HL-60/S4 (cell line): ENCODE results near the gene PTPRN2.
"Not testable (repeated sequence)": the region's sequence is repeated elsewhere in the genome, so short reads cannot be mapped to it uniquely, and the experiment has no call there.

Experiments used
- in situ Hi-C: fragments of 300-500 bp; cut with MboI; formaldehyde crosslinking; loops from 2 replicates; pipeline ENCODE4 v1.14.3; 2022; ENCODE audit warnings: low sequenced_read_pairs

The PTPRN2 gene

DNA sequence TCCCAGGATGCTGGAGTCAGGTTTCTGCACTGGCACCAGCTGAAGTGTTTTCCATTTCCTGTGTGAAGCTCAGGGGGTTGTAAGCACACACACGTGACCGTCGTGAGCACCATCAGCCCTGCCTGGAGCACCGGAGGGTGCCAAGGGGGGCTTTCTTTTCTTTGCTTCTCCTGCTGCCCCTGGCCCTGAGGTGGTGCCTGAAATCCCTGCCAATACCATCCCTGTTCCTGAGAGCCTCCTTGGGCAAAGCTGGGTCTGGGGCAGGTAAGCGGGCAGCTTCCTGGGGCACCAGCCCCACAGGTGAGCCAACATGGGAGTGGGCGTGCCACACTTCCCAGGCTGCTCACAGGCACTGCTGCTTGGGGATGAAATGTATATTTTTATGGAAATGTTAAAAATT lies 657.2 kb downstream of the PTPRN2 start:
- in situ Hi-C loops = no loop called here

DNA sequence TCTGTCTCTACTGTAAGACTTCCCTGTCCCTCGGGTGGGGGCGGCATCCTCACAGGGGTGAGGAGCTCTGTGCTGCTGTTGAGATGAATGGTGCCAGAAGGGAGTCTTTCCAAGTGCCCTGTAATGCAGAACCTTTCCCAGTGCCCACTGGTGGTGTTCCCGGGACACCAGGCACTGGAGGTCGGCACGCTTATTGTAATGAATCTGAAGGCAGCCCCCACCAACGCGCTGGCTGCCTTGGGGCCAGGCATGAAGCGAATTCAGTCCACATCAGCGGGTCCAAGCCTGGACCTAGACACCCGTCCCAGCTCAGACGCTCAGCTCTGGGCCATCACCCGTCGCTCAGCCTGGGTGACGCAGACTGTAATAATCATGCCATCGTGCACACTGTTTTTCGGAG lies 658.0 kb downstream of the PTPRN2 start:
- in situ Hi-C loops = no loop called here

DNA sequence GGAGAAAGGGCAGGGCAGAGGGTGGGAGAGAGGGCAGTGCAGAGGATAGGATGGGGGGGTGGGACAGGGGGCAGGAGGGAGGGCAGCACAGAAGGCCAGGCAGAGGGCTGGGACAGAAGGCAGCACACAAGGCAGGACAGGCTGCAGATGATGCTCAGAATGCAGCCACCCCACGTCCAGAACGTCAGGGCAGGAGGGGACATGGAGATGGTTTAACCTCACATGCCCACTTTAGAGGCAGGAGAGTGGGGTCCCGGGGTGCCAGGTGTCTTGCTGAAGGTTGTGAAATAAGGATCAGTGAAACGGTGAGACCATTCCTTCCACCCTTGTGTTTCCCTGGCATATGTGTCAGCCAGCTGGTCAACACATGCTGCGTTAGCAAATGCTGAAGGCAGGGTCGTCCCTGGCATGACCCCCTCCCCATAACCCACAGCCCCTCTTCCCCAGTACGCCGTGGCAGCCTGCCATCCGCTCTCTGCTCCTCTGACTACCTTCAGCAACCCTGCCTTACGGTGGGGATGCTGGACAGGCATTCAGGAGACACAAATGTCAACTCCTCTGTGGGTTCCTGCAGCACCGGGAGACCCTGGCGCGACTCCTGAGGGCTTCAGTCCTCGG lies 658.7 kb downstream of the PTPRN2 start:
- in situ Hi-C loops = no loop called here

DNA sequence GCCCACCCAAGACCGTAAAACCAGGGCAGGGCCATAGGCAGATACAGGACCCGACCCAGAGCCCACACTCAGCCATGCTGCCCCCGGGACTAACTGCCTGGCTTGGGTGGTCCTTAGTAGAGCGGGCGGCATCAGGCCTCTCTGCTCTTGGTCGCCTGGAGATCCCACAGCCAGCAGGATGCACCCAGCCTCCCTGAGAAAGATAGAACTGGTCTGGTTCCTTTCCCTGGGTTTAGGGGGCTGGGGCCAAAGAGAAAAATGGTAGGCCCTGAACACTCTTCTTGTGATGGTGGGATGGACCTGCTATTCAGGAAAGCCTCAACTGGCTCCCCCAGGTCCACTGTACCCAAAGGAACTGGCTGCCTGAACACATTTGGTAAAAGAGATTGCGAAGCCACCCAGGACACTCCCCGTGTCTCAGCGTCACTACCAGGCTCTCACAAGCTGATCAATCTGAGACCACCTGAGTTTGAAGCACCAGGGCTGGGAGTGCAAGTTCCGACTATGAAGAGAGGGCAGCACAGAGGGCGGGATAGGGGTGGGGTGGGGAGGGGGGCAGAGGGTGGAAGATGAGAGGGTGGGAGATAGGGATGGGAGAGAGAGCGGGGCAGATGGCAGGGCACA lies 659.3 kb downstream of the PTPRN2 start:
- in situ Hi-C loops = no loop called here

DNA sequence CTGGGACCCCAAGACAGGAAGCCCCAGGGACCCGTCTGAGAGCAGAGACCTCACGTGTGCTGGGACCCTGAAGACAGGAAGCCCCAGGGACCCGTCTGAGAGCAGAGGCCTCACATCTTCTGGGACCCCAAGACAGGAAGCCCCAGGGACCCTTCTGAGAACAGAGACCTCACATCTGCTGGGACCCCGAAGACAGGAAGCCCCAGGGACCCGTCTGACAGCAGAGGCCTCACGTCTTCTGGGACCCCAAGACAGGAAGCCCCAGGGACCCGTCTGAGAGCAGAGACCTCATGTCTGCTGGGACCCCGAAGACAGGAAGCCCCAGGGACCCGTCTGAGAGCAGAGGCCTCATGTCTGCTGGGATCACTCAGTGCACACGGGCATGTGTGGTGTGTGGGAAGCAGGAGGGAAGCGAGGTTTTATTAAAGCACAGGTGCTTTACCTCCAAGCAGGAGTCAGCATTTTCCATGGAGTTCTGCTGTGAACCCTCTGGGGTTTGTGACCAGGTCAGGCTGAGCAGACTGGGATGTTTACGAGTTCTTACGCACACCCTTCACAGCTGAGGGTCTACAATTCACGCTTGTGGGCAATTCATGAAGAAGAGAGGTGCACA lies 660.2 kb downstream of the PTPRN2 start:
- in situ Hi-C loops = no loop called here

DNA sequence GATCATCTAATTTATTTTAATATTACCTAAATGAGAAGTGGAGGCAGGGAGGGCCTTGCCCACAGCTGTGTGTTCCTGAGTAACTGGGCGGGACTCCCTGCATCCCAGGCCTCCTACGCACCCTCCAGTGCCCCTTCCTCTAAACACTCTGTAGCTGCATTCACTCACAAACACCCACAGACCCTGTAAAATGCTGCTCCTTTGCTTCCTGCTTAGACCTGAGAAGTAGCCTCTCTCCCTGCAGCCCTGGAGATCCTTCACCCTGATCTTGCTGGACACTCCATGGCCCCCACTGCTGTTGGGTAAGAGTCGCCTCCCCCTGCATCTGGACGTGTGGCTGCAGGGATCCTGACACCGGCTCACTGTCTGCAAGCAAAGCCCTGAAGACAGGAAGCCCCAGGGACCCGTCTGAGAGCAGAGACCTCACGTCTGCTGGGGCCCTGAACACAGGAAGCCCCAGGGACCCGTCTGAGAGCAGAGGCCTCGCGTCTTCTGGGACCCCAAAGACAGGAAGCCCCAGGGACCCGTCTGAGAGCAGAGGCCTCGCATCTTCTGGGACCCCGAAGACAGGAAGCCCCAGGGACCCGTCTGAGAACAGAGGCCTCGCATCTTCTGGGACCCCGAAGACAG lies 661.0 kb downstream of the PTPRN2 start:
- in situ Hi-C loops = no loop called here

DNA sequence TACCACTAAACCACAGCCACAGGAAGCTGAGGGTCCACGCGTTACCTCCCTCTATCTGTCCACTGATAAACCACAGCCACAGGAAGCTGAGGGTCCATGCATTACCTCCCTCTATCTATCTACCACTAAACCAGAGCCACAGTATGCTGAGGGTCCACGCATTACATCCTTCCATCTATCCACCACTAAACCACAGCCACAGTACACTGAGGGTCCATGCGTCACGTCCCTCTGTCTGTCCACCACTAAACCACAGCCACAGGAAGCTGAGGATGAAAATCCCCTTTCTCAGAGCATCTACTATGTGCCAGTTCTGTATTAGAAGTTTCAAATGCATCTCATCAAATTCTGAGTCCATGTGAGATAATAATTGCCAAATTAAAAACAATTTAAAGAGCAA lies 661.5 kb downstream of the PTPRN2 start:
- in situ Hi-C loops = no loop called here

DNA sequence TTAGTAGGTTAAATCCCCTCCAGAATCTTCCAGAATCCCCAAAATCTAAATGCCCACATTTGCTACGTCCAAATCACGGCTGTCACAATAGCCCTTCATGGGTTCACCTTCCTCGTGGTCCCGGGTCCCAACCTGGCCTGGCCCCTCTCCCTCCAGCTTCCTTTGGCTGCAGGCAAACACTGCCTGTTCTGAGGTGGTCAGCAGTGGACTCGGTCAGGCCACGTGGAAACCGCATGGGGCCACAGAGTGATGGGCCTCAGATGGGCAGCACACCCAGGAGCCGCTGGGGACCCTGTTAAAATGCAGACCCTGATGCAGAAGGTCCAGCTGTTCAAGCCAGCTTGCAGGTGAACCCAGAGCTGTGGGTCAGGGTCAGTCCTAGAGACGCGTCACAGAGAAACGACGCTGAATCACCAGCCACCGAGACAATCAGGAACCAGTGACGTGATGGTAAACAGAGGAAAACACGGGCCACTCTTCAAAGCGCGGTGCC lies 662.2 kb downstream of the PTPRN2 start:
- in situ Hi-C loops = no loop called here

DNA sequence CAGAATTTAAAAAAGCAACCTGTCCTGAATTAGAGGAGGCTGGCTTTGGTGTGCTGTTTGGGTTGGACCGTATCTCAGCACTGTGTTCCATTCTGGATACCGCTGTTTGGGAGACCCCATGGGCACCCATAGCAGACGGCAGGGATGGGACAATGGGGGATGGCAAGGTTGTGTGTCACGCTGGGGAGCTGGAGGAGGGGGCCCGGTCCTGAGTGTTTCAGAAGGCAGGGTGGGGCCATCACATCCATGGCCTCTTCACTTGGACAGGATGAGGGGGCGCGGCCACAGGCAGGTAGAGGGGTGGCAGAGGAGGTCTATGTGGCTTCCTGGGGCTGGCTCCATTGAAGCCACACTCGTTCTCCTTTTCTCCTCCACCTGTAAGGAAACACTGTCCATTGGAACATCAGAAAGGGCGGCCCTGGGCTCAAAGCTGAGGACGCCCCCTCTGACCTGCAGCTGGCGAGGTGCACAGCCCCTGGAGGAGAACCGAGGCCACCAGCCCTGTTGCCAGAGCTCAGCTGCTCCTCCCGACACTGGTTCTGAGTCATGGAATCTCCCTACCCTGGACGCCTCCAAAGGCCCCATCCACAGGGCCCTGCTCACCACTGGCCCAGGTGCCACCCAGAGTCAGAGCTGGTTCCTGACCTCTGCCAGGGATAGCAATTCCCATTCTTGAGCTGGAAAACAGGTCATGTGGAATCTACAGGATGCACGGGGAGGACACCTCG lies 663.6 kb downstream of the PTPRN2 start:
- in situ Hi-C loops = no loop called here

DNA sequence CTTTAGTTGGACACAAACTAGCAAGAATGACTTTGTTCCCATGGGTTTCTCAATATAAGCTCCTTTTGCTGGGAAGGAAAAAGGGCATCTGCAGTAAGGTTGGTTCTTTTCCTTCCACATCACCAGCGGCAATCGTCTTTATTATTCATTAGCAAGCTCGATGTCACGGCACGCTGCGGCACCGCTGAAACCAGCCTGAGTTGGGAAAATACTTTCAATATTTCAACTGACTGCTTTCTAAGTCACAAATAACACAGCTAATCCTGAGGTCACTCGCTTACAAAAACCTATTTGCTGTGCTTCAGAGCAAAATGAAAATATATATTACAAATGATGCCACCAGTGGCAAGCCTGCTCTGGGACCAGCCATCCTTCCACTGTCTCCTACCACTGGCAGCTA lies 665.0 kb downstream of the PTPRN2 start:
- in situ Hi-C loops = no loop called here

DNA sequence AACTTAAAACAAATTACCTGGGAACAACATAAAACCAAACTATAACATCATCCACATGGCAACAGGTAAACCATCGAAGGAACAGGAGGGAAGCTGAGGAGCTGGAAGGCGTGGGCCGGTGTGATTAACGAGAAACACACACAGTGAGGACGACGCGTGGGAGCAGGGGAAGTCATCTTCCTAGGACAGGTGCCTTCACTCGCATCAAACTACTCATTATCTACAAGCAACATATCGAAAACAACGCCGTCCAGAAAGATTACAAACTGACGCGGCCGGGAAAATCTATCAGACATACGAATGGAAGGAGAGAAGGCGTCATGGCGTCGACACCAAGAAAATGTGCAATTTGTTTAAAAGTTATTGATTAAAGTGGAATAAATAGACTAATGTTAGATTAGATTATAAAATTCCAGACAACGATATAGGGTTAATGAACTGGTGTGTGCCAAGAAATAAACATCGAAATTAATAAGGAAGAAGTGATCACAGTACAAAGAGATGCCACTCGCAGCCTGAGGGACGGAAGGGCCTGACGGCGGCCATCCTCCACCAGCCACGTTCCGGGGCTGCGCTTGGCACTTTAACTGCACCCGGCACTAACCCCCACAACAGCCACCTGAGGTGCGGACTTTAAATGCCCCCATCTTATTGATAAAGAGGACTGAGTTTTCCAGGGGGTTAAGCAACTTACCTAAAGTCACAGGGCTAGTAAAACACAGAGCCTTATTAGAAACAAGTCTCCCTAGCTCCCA lies 669.1 kb downstream of the PTPRN2 start:
- in situ Hi-C loops = no loop called here

DNA sequence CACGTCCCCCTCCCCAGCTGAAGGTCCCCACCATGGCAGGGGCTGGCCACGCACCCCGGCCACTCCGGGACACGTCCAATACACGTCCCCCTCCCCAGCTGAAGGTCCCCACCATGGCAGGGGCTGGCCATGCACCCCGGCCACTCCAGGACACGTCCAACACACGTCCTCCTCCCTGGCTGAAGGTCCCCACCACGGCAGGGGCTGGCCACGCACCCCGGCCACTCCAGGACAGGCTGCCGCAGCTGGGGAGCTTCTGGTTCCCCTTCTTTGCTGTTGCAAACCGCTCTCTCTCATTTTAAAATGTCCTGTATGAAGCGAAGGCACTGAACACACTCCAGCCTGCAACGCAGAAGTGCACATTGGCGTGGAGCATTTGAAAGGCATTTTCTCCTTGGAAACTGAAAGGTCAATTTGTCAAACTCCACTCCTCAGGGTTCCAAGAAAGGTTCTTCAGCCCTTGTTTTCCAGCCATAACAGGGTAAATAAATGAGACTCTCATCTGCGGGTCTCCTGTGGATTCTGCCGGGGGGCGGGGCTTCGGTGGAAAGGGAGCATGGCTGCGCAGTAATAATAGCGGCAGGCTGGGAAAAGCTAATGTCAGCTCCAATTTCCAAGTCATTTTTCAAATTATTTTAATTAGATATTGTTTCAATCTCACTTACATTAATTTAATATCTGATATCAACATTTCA lies 670.5 kb downstream of the PTPRN2 start:
- in situ Hi-C loops = no loop called here

DNA sequence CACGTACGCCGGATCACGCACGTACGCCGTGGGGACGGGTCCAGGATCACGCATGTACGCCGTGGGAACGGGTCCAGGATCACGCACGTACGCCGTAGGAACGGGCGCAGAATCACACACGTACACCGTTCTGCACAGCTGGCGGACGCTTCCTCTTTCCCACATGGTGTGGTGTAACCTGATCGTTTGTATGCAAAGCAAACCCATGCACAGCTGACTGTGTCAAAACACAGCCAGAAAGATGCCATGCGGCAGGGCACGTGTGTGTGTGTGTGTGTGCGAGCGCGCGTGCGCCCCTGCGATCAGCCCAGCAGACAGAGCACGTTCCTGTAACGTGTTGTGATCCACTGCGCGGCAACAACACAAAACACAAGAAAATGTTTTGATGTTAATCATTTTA lies 677.2 kb downstream of the PTPRN2 start:
- in situ Hi-C loops = no loop called here

DNA sequence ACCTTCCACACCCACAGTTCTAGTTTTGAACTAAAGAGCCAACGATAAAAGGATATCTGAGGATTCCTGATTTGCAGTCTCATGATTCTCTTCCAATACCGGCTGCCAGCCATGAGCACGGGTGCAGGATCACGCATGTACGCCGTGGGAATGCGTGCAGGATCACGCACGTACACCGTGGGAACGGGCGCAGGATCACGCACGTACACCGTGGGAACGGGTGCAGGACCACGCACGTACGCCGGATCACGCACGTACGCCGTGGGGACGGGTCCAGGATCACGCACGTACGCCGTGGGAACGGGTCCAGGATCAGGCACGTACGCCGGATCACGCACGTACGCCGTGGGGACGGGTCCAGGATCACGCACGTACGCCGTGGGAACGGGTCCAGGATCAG lies 677.6 kb downstream of the PTPRN2 start:
- in situ Hi-C loops = not testable (repeated sequence)

DNA sequence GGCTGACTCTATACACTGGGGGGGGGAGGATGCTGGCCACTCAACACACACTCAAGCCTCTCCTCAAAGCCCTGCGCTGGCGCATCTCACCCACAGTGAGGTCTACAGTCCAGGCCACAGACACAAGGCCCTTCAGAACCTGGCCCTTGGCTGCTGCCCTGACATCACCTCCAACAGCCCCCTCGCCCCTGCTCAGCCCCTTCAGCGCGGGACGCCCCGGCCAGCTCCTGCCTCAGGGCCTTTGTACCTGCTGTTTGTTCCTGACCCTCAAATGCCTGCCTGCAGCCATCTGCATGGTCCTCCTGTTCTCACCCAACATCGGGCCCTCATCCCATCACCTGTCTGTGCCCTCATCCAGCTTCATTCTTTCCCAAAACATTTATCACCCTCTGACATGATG lies 678.3 kb downstream of the PTPRN2 start:
- in situ Hi-C loops = no loop called here

DNA sequence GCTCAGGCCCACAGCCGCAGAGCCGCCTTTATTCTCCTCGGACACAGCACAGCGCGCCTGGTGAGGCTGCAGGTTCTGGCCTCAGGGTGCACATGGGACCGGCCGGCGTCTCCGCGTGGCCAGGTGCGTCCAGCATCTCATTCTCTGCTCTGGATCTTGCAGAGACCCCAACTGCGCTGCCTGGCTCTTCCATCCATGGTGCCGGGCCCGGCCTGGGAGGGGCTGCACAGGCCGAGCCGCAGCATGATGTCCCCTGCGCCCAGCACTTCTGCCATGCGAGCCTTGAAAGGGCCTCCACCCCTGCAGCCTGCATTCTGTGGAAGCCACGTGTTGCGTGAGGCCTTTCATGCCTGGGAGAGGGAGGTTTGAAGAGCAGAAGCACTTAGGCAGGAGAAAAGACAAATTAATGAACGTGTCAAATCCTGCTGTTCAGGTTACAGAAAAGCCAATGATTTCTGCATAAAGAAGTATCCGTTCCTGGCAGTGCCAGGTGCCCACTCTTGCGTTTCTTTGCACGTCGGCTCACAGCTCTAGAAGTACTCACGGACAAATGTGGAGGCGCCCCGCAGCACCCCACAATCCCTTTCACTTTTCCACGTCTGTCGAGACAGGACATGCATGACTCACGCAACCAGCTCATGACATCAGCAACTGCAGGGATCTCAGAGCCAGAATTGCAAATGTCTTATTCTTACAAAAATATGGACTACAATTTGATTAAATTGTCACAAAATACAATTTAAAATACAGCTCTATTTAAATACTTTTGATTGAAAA lies 679.4 kb downstream of the PTPRN2 start:
- in situ Hi-C loops = no loop called here

DNA sequence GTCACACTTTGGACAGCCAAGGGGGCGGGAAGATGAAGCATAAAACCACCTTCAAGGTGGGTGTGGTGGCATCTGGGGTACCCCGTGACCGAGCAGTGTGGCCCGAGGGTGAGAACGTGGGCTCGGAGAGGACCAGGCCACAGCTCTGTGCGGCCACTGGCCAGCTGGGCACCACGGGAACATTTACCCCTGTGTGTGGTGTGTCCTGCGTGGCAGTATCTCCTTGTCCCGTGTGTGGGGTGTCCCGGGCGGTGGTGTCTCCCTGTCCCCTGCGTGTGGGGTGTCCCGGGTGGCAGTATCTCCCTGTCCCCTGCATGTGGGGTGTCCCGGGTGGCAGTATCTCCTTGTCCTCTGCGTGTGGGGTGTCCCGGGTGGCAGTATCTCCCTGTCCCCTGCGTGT lies 680.5 kb downstream of the PTPRN2 start:
- in situ Hi-C loops = no loop called here

DNA sequence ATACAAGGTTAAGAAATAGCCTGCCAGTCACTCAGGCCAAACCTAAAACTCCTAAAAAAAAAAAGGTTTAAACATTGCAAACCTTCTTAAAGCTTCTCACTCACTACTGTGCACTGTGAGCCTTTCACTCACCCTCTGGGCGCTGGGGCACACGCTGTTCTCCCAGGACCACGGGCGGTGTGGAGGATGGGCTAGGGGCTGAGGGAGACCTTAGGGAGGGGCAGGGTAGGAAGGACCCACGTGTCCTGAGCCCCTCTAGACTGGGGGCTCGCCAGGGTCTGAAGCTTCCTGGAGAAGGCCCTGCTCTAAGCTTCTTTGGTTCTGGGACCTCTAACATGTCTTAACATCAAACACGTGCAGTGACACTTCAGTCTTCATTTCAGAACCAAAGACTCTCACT lies 681.0 kb downstream of the PTPRN2 start:
- in situ Hi-C loops = no loop called here
